Activated naive CD4-positive, alpha-beta T cell treated with anti-CD3 and anti-CD28 coated beads, Interleukin-2, amount 10 ng/mL, durations not matched to agents 7 days and 5 days (primary cell): ENCODE measurements around the gene PBX1.

Experiments used
- CTCF ChIA-PET: fragments of 350-600 bp; sonication (Branson Sonifier 250); formaldehyde crosslinking; loops from one replicate; lab custom pipeline; 2021; ENCODE audit warnings: antibody characterized with exemption; lab: Charles Lee
- DNase-seq: peaks from one replicate; pipeline ENCODE4 v3.0.0-alpha.2; 2020
- H3K27ac Mint-ChIP-seq: one replicate; pipeline ENCODE4 v1.8.0; 2021; ENCODE audit warnings: mild to moderate bottlenecking, moderate library complexity, mixed read lengths
- H3K27me3 Mint-ChIP-seq: one replicate; pipeline ENCODE4 v1.8.0; 2021; ENCODE audit warnings: mild to moderate bottlenecking, mixed read lengths
- H3K36me3 Mint-ChIP-seq: one replicate; pipeline ENCODE4 v1.8.0; 2021; ENCODE audit warnings: mixed read lengths
- H3K4me1 Mint-ChIP-seq: one replicate; pipeline ENCODE4 v1.8.0; 2021; ENCODE audit warnings: mixed read lengths
- H3K4me3 Mint-ChIP-seq: one replicate; pipeline ENCODE4 v1.8.0; 2021; ENCODE audit warnings: mild to moderate bottlenecking, moderate library complexity, mixed read lengths
- H3K9me3 Mint-ChIP-seq: one replicate; pipeline ENCODE4 v1.8.0; 2021; ENCODE audit warnings: mixed read lengths

PBX1 gene

DNA sequence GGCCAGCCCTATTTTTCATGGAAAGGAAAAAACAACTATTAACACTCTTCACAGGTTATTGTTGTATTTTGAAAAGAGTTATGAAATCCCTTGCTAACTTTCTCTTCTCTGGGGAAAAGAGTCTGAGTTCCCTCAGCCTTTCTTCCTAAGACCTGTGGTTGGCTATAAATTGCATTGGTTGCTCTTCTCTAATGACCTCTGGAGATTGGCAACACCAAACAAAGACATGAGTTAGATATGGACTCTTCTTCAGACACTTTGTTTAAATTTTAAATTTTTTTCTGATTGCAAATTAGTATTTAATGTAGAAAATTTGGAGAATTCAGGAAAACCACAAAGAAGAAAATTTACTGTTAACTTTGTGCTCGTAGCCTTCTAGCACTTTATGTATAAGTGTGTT is 275.7 kb downstream of the PBX1 start:
- Mint-ChIP-seq H3K4me3 (no peak overlapping the region), H3K36me3 (no peaks in the 10 kb centered on the region), H3K27ac (no peak overlapping the region), H3K4me1 (no peaks in the 10 kb centered on the region), H3K9me3 (no peaks in the 10 kb centered on the region), H3K27me3 (no peaks in the 10 kb centered on the region)
- no peak for DNase-seq
- CTCF ChIA-PET, result no interaction called here

DNA sequence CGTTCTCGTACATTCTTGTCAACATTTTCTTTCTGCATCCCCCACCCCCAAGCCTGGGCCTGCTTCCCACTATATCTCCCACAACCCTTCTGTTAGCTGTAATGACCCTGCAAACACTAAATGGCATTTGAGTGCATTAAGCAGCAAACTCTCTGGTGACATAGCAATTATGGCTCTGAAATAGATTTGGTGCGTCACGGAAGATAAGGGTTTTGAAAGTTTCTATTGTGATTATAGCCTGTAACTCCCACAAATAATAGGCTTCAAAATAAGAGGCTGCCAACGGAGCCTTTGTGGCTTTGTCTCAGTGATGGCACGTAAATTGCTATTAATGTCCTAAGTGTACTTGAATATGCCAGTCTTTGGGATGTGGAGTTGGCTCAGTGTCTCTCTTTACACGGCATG is 277.6 kb downstream of the PBX1 start:
- no peaks in the 10 kb centered on the region for H3K4me1 Mint-ChIP-seq
- CTCF ChIA-PET, result no interaction called here
- no peak overlapping the region for H3K4me3 Mint-ChIP-seq
- H3K36me3 Mint-ChIP-seq, result no peaks in the 10 kb centered on the region
- no peak for DNase-seq
- H3K27ac Mint-ChIP-seq, result no peak overlapping the region
- no peaks in the 10 kb centered on the region for H3K27me3 Mint-ChIP-seq
- H3K9me3 Mint-ChIP-seq, result no peaks in the 10 kb centered on the region

DNA sequence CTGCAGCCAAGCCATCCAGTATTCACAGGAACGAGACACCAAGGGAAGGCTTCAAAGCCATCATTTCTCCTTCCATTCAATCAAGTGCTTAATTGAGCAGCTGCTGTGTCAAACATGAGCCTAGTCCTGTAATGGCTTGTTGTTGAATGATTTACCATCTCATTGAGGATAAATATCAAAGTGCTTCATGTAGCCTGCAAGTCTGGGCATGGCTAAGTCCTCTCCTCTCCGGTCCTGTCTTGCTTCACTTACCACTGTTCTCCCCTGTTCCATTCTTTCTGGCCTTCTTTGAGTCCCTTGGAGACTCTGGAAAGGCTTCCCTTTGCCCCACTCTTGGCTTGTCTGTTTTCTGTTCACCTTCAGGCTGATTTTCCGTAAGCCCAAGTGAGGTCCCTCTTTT is 279.8 kb downstream of the PBX1 start:
- H3K4me3 Mint-ChIP-seq, result no peak overlapping the region
- H3K9me3 Mint-ChIP-seq, result no peaks in the 10 kb centered on the region
- CTCF ChIA-PET, result no interaction called here
- H3K36me3 Mint-ChIP-seq, result no peaks in the 10 kb centered on the region
- no peaks in the 10 kb centered on the region for H3K4me1 Mint-ChIP-seq
- no peaks in the 10 kb centered on the region for H3K27me3 Mint-ChIP-seq
- H3K27ac Mint-ChIP-seq, result no peak overlapping the region
- no peak for DNase-seq

DNA sequence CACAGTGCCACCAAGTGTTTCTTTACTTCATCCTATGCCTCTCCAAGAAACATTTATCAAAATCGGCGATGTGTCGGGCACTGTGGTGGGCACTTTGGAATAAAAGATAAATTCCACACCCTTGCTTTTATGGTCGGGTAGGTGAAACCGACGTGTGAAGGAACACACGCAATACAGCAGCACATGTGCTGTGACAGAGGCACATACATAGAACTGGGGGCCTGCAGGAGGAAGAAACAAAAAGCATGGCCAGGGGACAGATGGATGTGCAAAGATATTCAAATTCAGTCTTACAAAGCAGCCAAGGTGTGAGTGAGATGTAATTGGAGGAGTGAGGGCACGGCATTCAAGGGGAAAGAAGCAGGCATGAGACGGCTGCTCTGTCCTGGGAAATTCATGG is 282.0 kb downstream of the PBX1 start:
- no peak for DNase-seq
- no peaks in the 10 kb centered on the region for H3K36me3 Mint-ChIP-seq
- no peaks in the 10 kb centered on the region for H3K9me3 Mint-ChIP-seq
- no peaks in the 10 kb centered on the region for H3K27me3 Mint-ChIP-seq
- CTCF ChIA-PET, result no interaction called here
- no peak overlapping the region for H3K4me3 Mint-ChIP-seq
- H3K4me1 Mint-ChIP-seq, result no peaks in the 10 kb centered on the region
- no peak overlapping the region for H3K27ac Mint-ChIP-seq

DNA sequence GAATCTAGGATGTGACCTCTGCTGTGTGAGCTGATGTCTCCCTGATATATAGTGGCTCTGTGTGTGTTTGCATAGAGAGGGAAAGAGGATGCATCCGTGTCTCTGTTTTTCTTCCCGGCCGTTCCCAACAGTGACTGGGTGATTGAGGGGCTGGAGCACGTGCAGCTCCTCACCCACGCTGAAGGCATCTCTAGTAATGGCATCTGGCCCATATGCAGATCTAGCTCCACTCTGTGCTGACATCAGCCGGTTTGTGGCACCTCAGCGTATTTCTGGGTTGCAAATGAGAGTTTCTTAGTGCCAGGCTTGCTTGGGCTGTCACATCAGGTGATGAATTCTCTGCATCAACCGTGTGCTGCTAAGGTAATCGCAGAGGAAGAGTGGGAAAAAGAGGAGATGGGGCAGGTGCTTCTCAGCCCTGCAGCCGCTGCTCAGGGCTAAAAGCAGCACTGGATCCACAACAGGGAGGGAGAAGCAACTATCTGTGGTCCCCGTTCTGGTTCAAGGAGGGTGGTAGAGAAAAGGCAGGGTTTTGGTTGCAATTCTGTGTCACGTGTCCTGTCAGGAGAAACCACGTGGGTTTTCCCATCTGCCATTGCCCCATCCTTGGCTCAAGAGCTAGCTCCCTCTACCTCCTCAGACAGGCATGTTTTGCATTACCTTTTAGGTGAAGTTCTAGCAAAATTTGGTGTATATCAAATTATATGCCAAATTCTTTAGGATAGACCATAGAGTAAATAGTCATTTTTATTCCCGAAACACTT is 282.9 kb downstream of the PBX1 start:
- Mint-ChIP-seq H3K4me3 (no peak overlapping the region), H3K27me3 (no peaks in the 10 kb centered on the region), H3K27ac (no peak overlapping the region), H3K36me3 (no peaks in the 10 kb centered on the region), H3K9me3 (no peaks in the 10 kb centered on the region), H3K4me1 (no peaks in the 10 kb centered on the region)
- DNase-seq, result no peak
- CTCF ChIA-PET, result no interaction called here

DNA sequence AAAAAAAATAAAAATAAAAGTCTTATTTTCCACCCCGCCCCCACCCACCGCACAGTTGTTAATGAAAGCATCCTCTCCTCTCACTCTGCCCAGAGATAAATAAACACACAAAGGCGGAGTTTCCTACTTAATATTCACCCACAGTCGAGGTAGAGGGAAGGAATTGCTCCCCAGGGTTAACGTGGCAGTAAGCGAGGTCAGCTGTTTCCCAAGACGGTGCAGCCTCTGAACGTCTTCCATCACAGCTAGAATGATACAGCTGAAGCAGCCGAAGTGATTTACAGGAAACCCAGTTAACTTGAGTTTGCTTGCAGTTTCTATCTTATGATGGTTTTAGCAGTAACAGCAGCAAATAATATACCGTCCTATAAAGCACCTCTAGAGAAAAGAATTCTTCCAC is 283.9 kb downstream of the PBX1 start:
- no peak for DNase-seq
- no peak overlapping the region for H3K27ac Mint-ChIP-seq
- H3K4me3 Mint-ChIP-seq, result no peak overlapping the region
- H3K9me3 Mint-ChIP-seq, result no peaks in the 10 kb centered on the region
- H3K4me1 Mint-ChIP-seq, result no peaks in the 10 kb centered on the region
- CTCF ChIA-PET, result no interaction called here
- H3K36me3 Mint-ChIP-seq, result no peaks in the 10 kb centered on the region
- no peaks in the 10 kb centered on the region for H3K27me3 Mint-ChIP-seq

DNA sequence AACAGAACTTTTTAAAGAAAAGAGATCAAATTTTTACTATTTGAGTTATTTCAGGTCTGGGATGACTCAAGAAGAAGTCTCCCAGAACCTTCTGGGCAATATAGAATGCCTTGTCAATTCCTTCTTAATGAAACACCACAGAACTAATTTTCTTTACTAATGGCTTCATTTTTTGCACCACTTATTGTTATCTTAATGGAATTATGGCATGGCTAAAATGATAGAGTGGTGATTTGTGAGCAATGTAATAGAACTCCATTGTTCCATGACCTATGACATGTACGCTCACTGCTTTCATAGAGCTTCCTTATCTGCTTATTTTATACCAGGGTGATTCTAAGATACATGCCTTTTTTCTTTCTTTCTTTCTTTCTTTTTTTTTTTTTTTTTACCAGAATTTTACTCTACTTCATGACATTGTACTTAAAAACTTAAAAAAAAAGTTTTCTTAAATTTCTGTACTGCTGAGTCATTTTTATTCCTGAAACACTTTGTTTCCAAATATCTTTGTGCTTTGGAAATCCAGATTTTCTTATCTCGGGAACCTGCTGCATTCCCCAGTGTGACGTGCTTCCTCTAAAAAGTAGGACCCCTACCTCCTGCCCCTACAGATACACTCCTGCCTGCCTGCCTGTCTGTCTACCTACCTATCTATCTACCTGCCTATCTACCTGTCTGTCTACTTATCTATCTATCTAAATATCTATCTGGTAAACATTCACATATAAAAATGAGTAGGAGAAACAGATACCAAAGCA is 284.9 kb downstream of the PBX1 start:
- Mint-ChIP-seq H3K27ac (no peak overlapping the region), H3K4me1 (no peaks in the 10 kb centered on the region), H3K4me3 (no peak overlapping the region), H3K27me3 (no peaks in the 10 kb centered on the region), H3K36me3 (no peaks in the 10 kb centered on the region), H3K9me3 (no peaks in the 10 kb centered on the region)
- no peak for DNase-seq
- CTCF ChIA-PET, result no interaction called here

DNA sequence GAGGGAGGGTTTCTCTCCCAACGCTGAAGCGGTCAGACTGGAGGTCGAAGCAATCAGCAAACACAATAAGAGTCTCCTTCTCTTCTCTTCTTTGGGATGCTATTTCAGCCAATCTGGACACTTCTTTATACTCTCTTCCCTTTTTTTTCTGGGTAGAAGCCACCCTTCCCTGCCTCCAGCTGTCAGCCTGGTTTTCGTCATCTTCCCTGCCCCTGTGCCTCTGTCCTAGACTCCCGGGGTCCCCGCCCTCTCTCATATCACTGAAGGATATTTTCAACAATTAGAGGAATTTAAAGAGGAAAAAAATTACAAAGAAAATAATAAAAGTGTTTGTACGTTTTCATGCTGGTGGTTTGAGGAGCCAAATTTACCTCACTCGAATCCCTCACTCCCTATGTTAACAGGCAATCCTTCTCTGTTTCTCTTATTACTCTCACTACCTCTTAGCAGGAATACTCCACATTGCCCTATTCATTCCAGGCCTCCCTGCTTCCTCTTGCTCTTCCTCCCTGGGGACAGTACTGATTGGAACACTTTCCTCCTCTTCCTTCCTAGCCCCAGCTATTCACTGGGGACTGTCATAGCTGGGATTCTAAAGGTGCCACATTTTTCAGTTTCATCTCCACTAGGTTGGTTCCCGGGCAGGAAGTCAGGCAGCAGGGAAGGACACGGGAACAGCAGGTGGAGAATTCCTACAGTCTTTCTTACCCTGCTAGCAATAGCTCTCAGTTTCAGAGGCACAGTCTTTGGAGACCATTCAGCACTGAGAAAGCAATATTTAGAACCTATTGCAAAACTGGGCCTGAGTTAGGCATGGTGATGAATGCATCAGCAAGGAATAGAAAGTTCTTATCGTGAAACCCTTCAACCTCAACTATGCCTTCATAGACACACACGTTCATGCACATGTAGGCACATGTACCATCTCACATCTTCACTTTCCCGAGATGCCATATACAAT is 288.0 kb downstream of the PBX1 start:
- DNase-seq, result no peak
- CTCF ChIA-PET, result no interaction called here
- Mint-ChIP-seq H3K4me3 (no peak overlapping the region), H3K27ac (no peak overlapping the region), H3K4me1 (no peaks in the 10 kb centered on the region), H3K9me3 (no peaks in the 10 kb centered on the region), H3K27me3 (no peaks in the 10 kb centered on the region), H3K36me3 (no peaks in the 10 kb centered on the region)

DNA sequence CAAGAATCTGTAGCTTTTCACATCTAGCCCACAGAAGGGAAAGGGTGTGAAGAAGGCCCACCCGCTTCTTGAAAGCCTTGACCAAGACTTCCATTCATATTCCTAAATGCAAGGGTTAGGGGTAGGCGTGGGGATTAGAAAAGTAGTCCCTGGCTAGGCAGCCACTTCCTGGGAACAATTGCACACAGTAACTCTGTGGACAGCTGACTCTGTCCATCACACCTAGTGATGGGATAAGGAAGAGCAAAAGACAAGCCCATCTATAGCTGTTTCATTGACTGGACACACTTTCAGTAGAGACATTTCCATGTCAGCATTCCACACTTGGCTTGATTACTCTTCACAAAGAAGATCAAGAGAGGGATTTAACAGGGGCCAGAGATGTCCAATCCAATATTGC is 294.2 kb downstream of the PBX1 start:
- Mint-ChIP-seq H3K4me3 (no peak overlapping the region), H3K36me3 (no peaks in the 10 kb centered on the region), H3K27ac (no peak overlapping the region), H3K9me3 (no peaks in the 10 kb centered on the region), H3K4me1 (no peaks in the 10 kb centered on the region), H3K27me3 (no peaks in the 10 kb centered on the region)
- DNase-seq, result no peak
- CTCF ChIA-PET, result no interaction called here

DNA sequence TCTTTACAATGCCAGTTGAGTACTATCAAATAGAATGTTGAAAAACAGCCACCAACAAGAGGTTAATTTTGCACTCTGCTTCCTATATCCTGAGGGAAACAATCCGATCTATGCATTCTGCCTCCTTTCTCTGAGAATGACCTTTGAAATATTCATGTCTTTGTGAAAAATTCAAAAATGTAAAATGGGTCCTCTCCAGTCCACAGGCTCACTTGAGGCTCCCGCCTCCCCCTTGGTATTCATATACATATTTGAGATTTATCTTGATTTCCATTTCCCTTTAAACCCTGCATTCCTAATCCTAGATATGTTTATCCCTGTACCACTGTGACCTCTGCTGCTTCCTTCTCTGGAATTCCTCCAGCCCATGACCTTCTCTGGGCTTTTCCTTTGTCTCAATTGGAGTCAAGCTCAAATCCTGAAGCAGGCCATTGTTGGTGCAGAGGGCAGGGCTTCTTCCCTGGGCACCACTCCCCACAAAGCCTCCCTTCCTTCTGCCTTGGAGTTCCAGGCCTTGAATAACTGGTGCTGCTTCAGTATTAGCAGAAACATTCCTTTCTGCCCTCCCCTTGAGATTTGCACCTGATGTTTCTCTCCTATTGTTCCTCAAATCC is 296.8 kb downstream of the PBX1 start:
- Mint-ChIP-seq H3K27me3 (no peaks in the 10 kb centered on the region), H3K36me3 (no peaks in the 10 kb centered on the region), H3K27ac (no peak overlapping the region), H3K4me1 (no peaks in the 10 kb centered on the region), H3K9me3 (no peaks in the 10 kb centered on the region), H3K4me3 (no peak overlapping the region)
- CTCF ChIA-PET, result no interaction called here
- no peak for DNase-seq

DNA sequence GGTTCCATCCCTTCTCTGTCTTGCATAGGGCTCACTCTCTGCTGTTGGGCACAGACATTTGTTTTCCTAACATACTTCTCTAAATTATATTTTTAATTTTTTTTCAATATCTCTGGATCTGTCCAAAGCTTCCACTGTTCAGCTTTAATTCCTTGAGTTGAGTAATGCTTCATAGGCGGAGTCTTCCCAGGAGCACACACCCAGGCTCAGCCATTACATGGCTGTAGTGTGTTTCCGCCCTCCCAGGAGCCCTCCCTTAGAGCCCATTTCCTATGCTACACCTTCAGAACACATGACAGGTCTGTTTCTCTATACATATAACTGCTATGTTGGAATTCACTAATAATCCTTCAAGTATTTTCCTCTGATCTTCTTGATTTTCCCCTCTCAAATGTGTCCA is 297.4 kb downstream of the PBX1 start:
- DNase-seq, result no peak
- CTCF ChIA-PET, result no interaction called here
- H3K4me1 Mint-ChIP-seq, result no peaks in the 10 kb centered on the region
- H3K9me3 Mint-ChIP-seq, result no peaks in the 10 kb centered on the region
- no peak overlapping the region for H3K4me3 Mint-ChIP-seq
- no peak overlapping the region for H3K27ac Mint-ChIP-seq
- no peaks in the 10 kb centered on the region for H3K36me3 Mint-ChIP-seq
- H3K27me3 Mint-ChIP-seq, result no peaks in the 10 kb centered on the region

DNA sequence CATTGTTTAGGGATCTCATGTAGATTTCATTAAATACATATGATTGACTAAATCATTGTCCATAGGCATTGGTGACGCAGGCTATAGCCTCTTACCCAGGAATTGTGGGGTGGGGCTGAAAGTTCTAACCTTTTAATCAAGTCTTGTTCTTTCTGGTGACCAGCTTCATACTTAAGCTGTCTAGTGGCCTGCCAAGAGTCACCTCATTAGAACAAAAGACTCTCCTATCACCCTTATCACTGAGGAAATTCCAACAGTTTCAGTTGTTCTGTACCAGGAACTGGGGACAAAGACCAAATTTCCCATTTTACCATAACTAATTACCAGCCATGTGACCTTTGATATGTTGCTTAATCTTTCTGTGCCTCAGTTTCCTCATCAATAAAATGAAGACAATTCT is 298.5 kb downstream of the PBX1 start:
- Mint-ChIP-seq H3K27me3 (no peaks in the 10 kb centered on the region), H3K4me3 (no peak overlapping the region), H3K9me3 (no peaks in the 10 kb centered on the region), H3K27ac (no peak overlapping the region), H3K36me3 (no peaks in the 10 kb centered on the region), H3K4me1 (no peaks in the 10 kb centered on the region)
- no peak for DNase-seq
- CTCF ChIA-PET, result no interaction called here

DNA sequence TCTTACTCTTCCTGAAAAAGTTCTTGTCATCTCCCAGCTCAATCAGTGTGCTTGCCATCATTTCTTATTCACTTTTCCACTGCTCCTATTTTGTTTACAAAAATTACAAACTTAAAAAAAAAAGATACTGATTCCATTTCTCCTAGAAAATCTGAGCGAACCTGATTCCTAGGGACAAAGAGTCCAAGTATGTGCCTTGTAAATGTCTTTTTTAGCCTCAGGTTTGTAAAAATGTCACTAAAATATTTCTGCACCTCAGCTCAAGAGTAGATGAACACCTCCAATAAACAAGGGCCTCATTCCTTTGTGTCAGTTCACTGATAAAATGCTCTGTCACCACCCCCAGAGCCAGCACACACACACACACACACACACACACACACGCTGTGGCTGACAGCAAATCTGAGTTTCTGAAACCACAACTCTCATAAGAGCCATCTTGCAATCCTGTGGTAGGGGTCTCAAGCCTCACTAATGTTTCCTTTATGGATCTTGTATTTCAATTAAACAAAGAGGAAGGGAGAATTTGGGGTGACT is 299.2 kb downstream of the PBX1 start:
- Mint-ChIP-seq H3K27me3 (no peaks in the 10 kb centered on the region), H3K9me3 (no peaks in the 10 kb centered on the region), H3K4me3 (no peak overlapping the region), H3K4me1 (no peaks in the 10 kb centered on the region), H3K27ac (no peak overlapping the region), H3K36me3 (no peaks in the 10 kb centered on the region)
- DNase-seq, result no peak
- CTCF ChIA-PET, result no interaction called here

DNA sequence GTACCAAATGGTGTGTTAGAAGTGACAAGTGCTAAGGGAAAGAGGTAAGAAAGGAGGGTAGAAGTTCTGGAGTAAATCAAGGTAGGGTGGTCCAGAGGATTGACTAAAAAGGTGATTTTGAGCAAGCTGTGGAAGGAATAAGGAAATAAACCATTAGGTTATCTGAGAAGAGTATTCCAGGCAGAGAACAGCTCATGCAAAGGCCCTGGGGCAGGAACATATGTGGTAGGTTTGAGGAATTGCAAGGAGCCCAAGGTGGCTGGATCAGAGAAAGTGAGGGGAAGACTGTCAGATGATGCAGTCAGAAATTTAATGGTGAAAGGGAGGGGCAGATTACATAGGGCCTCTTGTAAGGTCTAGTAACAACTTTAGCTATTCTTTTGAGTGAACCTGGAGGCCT is 302.6 kb downstream of the PBX1 start:
- Mint-ChIP-seq H3K27me3 (no peaks in the 10 kb centered on the region), H3K4me3 (no peak overlapping the region), H3K9me3 (no peaks in the 10 kb centered on the region), H3K36me3 (no peaks in the 10 kb centered on the region), H3K4me1 (no peaks in the 10 kb centered on the region), H3K27ac (no peak overlapping the region)
- DNase-seq, result no peak
- CTCF ChIA-PET, result no interaction called here
